C1 segment of cervical spinal cord (tissue), 14 donors: ENCODE results near the gene SPEM2.
"Not testable (repeated sequence)": the region's sequence is repeated elsewhere in the genome, so short reads cannot be mapped to it uniquely, and the experiment has no call there.

Experiments
- DNase-seq, 14 donors: peaks; one replicate each; lab custom pipeline; 2025; lab: John Stamatoyannopoulos, UW

SPEM2 gene

GRCh38 chr17:7471729-7472128 lies 46.3 kb downstream of the SPEM2 start:
- DNase-seq: no peak

- DNase-seq: not testable (repeated sequence)
These were observed 49.4 kb downstream of the SPEM2 start for GRCh38 chr17:7474767-7475166.

- DNase-seq: no peak
These were observed 50.5 kb downstream of the SPEM2 start for GRCh38 chr17:7475764-7476422.

GRCh38 chr17:7476494-7476893 lies 51.1 kb downstream of the SPEM2 start:
- DNase-seq: no peak

GRCh38 chr17:7476951-7477350 lies 51.5 kb downstream of the SPEM2 start:
- DNase-seq: no peak
